Anterior cingulate cortex (tissue), 58 donors: ENCODE data around the gene SLC25A22.
A peak's percentile ranks its signal among the peaks of the same experiment; 100 is the strongest.

Experiments
- DNase-seq, 58 donors: peaks; one replicate each; lab custom pipeline; 2025; lab: John Stamatoyannopoulos, UW

SLC25A22 gene

DNA sequence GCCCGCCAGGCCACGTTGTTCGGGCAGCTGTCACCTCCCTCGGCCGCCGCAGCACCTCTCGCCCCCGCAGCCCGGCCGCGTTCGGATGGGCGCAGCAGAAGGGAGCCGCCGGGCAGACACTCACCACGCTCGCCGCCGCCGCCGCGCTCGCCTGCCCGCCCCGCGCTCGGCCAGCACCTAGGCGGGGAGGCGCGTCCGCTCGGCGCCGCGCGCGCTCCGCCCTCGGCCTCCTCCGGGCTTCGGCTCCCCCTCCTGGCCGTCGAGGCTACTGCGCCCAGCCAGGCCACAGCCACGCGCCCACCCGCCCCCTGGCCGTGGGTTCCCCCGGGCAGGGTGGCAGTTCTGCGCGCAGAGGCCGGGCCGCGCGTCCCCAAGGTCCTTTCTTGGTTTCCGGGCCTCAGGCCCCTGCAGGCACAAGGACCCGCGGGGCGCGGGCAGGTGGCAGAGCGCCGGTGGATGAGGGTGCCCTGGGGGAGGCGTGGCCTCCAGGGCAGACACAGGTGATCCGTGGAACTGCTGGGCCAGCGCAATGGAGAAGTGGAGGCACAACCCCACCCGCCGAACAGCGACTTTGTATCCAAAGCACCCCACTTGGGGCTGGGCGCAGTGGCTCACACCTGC lies at the start of gene SLC25A22:
TSS of gene SLC25A22 (minus strand) at position 189 of the 621 bp plus-strand sequence. CDS start 3,275 bp downstream, outside the sequence.
- DNase-seq, result peak in 52 of 58 donors; percentile 36 to 85 (median 72)

DNA sequence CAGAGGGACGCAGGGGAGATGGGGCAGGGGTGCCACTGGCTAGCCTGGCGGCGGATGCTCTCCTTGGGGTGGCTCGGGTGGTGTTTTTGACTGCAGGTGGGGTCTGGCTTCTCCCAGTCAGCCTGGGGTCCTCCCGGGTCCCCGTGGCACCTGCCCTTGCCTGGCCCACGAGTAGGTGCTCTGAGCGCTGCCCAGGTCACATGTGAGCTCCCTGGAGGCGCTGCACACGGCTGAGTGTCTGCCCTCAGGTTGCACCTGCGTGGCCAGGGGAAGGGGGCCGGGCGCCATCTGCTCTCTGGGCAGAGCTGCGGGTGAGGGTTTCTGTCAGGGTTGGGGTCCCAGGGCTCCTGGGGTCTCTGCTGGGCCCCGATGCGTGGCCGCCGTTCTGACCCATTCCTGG lies 49.8 kb upstream of the SLC25A22 start:
- DNase-seq, result no peak

DNA sequence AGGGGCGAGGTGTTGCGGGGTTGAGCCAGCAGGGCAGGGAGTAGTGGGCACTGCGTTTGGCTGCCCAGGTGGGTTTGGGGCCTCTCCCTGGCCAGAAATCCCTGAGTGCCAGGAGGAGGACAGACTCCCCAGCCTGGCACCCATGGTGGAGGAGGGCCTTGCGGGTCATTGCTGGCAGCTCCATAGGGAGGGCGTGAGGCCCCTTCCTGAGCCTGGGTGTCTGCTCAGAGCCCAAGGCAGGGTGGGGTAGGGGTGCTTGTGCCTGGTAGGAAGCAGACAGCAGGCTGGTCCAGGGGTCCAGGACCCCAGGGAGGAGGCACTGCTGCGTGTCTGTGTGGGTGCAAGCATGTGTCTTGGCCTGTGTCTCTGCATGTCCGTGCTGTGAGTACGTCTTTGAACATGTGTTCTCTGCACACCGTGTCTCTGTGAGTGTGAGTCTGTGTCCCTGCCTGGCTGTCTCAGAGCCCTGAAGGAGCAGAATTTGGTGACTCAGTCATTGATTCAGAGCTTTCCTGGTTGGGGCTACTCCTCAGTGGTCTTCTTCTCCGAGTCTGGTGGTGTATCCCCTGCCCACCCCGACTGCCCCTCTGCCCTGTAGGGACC lies 48.5 kb upstream of the SLC25A22 start:
- DNase-seq, result no peak

- no peak for DNase-seq
Measured at GRCh38 chr11:845872-846495, 47.9 kb upstream of the SLC25A22 start.

DNA sequence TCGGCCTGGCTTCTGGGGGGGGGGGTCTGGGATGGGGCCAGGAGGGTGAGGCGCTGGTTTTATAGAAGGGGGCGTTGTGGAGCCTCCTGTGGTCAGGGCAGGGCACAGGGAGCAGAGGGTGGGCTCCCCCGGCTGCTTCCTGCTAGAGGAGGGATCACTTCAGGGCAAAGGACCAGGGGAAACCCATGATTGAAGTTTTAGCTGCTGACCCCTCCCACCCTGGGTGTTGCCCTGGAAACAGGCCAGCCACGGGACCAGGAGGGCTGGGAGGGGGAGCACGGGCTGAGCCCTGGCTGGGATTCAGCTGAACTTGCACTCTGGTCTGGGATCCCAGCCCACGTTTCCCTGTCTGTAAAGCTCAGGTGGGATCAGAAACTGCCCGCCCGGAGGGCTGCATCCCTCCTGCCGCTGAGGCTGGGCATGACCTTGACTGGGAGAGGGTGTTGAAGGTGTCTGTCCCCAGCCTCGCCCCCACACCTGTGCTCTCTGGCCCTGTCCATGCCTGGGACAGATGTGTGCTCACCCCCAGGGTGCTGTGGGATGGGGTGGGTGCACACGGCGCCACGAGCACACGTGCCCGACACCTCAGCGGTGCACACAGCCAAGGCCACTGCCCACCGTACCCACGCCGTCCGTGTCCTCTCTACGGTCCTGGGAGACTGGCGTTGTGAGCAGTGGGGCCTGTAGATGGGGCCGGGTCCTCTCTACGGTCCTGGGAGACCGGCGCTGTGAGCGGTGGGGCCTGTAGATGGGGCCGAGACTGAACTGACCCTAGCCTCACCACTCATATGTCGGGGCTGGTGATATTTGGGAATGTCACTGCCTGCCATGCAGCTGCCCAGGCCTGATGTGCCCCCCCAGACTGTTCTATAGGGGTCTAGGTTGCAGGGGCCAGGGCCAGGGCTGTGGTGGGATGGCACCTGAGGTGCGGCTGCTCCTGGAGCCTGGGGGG lies 46.9 kb upstream of the SLC25A22 start:
- peak in 30 of 58 donors; percentile 21 to 67 (median 36) for DNase-seq

DNA sequence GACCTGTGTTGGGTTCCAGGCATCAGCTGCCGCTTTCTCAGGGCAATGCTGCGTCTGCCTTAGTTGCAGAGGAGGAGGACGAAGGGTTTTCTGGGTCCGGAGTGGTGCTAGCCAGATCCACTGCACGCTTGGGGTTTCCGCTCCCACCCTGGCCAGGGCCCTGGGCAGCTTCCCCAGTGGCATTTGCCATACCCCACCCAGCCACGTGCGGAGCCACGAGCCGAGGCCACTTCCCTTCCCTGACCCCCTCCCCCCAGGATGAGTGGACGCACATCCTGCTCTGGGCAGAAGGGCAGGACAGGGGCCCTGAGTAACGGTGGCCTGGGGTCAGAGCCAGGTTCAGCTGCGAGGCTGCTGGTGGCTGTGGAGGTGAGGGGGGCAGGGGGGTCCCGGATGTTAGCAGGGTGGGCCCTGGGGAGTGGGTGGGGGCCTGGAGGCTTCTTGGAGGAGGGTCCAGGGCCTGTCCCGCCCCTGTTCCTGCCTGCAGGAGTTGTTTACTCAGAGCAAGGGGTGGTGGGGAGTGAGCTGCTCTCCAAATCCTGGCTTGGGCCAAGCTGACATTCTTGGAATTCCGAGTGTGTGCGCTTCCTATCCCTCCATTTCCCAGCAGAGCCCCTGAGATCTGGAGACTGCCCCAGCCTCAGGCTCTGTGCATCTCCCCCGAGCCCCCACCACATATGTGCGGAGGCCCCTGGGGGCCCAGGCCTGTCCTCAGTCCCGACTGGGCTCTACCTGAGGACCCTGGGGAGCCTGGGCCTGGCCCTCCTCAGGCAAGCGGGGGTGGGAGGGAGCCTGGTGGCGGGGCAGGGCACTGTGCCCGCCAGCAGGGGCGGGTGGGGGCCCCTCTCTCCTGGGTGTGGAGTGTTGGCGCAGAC lies 46.0 kb upstream of the SLC25A22 start:
- DNase-seq, result peak in 7 of 58 donors; percentile 25 to 43 (median 35)

DNA sequence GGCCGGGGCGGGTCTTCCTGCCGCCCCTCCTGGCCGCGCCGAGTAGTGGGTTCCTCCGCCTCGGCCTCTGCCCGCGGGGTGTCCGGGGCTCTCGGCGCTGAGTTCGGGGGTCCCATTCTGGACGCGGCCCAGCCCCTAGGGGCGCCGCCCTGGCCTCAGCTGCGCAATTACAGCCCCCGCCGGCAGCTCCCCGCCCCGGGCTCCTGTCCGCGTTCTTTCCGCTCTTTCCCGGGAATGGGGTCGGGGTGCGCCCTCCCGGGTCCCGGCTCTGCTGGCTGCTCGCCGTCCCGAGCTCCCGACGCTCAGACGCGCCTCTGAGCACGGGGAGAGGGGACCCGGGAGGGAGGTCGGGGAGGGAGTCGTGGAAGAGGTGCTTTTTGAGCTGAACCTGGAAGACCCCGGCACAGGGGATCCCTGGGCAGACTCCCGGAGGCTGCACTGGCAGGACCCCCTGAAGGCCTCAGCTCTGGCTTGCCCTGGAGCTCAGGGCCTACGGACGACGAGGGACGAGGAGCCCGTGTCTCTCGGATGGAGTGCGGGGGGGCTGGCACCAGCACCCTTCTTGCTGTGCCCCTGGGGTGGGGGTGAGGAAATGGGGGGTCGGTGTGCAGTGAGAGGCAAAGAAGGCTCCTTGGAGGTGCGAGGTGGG lies 45.1 kb upstream of the SLC25A22 start:
- no peak for DNase-seq

- peak in 57 of 58 donors; percentile 53 to 94 (median 83) for DNase-seq
Measured at GRCh38 chr11:842370-843002, 44.4 kb upstream of the SLC25A22 start, which contains the start of the genes POLR2L and TSPAN4. Gene POLR2L (minus strand): TSS chr11:842529. CDS start chr11:842508, 21 bp downstream. Gene TSPAN4 (plus strand): TSS chr11:842852. CDS start chr11:850305, 7,453 bp downstream.

DNA sequence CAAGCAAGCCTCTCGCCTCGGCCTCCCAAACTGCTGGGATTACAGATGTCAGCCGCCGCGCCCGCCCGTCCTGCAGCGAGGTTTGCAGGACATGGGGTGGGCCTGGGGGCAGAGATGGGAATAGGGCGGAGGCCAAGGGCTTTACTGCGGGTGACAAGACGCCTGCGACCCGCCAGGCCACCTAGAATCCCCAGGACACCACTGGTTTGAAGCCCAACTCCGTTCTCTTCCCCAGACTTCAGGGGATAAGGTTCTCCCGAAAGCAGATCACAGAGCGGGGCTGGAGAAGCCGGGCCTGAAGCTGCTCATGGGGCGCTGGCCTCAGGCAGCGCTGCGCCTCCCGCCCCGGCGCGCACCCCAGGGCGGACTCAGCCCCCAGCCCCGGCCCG lies 43.9 kb upstream of the SLC25A22 start:
- DNase-seq, result no peak

DNA sequence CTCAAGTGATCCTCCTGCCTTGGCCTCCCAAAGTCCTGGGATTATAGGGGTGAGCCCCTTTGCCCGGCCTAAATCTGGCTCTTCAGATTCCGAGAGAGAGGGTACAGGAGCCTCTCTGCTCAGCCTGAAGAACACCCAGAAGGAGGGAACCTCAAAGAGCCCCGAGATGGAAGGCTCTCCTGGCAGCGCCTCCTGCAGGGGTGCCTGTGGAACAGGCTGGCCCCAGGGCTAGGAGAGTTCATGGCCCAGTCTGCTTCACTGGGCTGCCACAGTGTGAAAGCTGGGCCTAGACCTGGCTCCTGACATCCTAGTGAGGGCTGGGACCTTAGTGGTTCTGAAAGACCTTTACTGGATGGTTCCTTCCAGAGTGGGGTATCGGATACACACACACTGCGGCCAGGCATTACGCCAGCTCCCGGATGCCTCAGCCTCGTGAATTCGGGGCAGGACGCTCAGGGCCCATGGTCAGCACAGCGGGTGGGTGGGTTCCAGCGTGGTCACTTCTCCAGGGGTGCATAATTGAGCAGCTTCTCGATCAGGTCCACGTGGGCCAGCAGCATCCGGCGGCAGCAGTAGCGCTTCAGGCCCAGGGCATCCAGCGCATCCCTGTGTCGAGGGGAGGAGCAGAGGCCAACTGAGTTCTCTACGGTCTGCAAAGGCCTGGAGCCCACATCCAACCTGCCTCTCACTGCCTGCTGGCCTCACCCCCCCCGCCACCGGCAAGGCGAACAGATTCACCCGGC lies 42.0 kb upstream of the SLC25A22 start:
- DNase-seq, result no peak

DNA sequence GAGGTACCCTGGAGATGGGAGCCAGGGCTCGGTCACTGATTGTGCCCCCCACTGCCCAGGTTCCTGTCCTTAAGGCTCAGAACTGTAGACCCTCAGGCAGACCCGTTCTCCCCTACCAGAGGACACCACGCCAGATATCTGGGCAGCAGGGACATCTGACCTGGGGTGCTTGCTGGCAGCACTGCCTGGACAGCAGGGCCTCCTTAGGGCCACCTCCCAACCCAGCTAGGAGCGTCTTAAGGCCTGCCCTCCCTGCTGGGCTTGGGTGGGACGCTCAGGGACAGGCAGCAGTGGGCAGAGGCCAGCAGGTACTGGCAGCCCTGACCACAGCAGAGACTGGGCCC lies 41.2 kb upstream of the SLC25A22 start:
- no peak for DNase-seq

DNA sequence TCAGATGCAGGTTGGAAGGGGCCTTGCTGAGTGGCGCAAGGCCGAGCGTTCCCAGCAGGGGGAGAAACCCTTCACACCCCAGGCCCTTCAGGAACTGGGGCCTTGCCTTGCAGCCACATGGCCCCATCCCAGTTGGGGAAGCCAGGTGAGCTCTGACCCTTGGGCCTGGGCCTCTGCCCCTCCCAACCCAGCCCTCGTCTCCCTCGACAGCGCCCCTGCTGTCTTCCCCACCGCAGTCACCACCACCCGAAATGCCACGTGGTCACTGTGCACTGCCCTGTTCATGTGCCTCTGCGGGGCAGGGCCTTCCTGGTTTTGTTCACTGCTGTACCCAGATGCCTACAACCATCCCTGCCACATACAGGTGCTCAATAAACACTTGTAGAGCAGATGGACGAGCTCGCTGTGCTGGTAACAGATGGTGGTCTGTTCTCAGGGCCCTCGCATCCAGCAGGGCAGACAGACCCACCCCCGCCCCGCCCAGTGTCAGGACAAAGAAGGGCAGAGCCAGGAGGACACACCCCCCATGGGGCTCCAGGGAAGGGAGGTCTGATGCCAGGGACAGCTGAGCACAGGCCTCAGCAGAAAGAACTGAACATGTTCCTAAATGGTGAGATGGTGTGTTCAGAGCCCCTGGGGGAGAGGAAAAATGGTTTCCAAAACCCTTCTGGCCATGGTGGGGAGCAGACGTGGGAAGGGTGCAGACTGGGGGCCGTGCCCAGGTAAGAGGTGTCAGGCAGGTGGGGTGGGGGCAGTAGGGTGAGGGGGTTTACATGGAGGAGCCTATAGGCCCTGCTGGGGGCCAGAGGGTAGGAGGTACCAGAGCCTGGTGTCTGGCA lies 40.6 kb upstream of the SLC25A22 start:
- no peak for DNase-seq

DNA sequence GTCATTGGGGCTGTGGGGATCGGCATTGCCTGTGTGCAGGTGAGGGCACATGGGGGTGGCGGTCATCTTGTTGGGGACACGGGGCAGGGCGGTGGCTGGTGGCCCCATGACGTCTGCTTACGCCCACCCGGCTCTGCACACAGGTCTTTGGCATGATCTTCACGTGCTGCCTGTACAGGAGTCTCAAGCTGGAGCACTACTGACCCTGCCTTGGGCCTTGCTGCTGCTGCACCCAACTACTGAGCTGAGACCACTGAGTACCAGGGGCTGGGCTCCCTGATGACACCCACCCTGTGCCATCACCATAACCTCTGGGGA lies 39.9 kb upstream of the SLC25A22 start:
- no peak for DNase-seq

GRCh38 chr11:837189-837989 lies 39.3 kb upstream of the SLC25A22 start:
- DNase-seq, result no peak

GRCh38 chr11:836700-837099 lies 38.6 kb upstream of the SLC25A22 start:
- no peak for DNase-seq

GRCh38 chr11:836274-836673 lies 38.2 kb upstream of the SLC25A22 start:
- no peak for DNase-seq
